ENCODE results near the gene ASTN2.

GRCh38 chr9:116694785-116695291 lies 720.0 kb downstream of the ASTN2 start:
- TF ChIP-seq CTCF (conservative IDR thresholded peaks at IDR 0.05 in 1 of 2, IDR thresholded peaks at IDR 0.05 in 1 of 2; ENCODE audit: extremely low read depth in 1 of 2, insufficient read depth in 1 of 2, low read depth in 1 of 2, low read length in 2 of 2) (no peak), EZH2 (IDR thresholded peaks at IDR 0.05; ENCODE audit: borderline replicate concordance, low read length) (no peak)
